Measurements from ENCODE around the gene MRPL44. TPM values are rescaled to one million over a fixed set of nuclear protein-coding genes. Genes with fewer than 3 reads are reported as not detected.

Gene MRPL44
- total and polyA plus RNA-seq, 2 of the 13 experiments (the other 11 are each of a cell fraction or from before 2014, with no cell fraction given): 38.4 to 78.0 TPM

DNA sequence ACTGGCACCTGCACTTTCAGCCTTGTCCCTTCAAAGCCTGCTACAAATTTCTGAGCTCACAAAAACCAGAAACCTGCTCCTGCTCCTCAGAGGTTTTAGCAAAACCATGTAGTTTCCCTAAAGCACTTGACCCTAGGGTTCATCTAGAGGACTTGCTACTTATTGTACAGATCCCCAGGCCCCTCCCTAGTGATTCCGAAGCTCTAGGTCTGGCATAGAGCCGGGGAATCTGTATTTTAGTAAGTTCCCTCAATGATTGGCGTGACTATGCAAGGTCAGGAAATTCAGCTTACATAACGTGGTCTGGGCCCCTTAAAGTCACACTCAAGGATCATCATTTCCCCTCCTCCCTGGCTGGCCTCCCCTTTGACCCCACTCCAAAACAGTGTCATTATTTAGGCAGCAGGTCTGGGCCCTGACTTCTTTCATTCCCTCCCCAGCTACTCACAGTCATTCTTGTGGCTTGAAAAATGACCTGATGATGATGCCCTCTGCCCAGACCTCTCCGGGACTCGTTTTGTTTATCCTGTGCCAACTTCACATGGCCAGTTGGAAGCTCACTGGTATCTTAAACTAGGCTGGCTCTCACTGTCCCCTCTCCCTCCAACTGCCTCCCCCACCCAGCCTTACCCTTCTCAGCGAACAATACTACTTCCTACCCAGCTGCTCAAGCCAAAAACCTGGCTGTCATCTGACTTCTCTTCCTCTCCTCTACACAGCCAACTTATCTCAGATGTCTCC is 48.1 kb upstream of the MRPL44 start:
- no peak overlapping the region for H2AFZ ChIP-seq (ENCODE audit: low read length)
- H3K4me1 ChIP-seq (ENCODE audit: insufficient read depth, low read length): peaks cover 40% of the 10 kb centered on the region
- no peaks in the 10 kb centered on the region for H3K27me3 ChIP-seq (ENCODE audit: control insufficient read depth in 1 of 2, insufficient read depth in 2 of 2, low read length in 2 of 2)
- in situ Hi-C loops (cut with HindIII; ENCODE audit: extremely low pct_ligation_motif_present, low pct_unique_long_range_greater_than_20kb) (loop anchor here (5.0 kb wide), 1 partner anchor 48 kb away; the partner anchor contains the start of gene MRPL44), intact Hi-C loops (cut with micrococcal nuclease; ENCODE audit: unreplicated experiment) (loop anchor here (2.0 kb wide), 2 partner anchors 36 to 48 kb away; partner anchors contain the start of genes MRPL44 and WDFY1)
- H3K9ac ChIP-seq (ENCODE audit: insufficient read depth, low read depth, low read length): peak overlapping the region; percentile 31
- POLR2A ChIA-PET: interaction anchor here (1.0 to 3.6 kb wide), 9 partner anchors 10 to 184 kb away, joined by 3 to 82 read pairs (median 5); no protein-coding TSS in a partner anchor
- CTCF ChIA-PET (ENCODE audit: low intra/inter-chr PET ratio, low total read pairs): no interaction called here
- peak; percentile 50 for DNase-seq (ENCODE audit: low spot score)
- peak overlapping the region in 2 of 3 experiments; percentile 10 to 32; a peak in 3 of 6 replicates for H3K4me3 ChIP-seq (replicated peaks in 1 of 3; ENCODE audit: insufficient read depth in 1 of 3, low read depth in 2 of 3, low read length in 3 of 3)
- WGBS (ENCODE audit: low lambda C conversion rate): 40% methylated on average over 7 of the region's 7 CpGs
- H3K27ac ChIP-seq (ENCODE audit: extremely low read length, insufficient read depth, low read length): peak overlapping the region; percentile 66
- no TSS peak for BruUV-seq (replicated peaks)
- H3K9me3 ChIP-seq (ENCODE audit: low read length): no peaks in the 10 kb centered on the region
- peak; percentile 4 for ATAC-seq
- peak overlapping the region; percentile 75 for H3K4me2 ChIP-seq (ENCODE audit: low read depth, low read length)
- FAIRE-seq: peak; percentile 32
- peaks cover 18% of the 10 kb centered on the region for H3K79me2 ChIP-seq (ENCODE audit: insufficient read depth, low read length)
- peaks cover 2 to 14% of the 10 kb centered on the region in 2 experiments; a peak in 3 of 5 replicates for H3K36me3 ChIP-seq (replicated peaks in 1 of 2; ENCODE audit: control insufficient read depth in 1 of 2, insufficient read depth in 2 of 2, low read length in 2 of 2)
- peaks cover 18% of the 10 kb centered on the region for H4K20me1 ChIP-seq (ENCODE audit: insufficient read depth, low read length)
- TF ChIP-seq ZNF292 (CRISPR knock-in tag; IDR thresholded peaks at IDR 0.05; ENCODE audit: borderline replicate concordance, low read depth) (no peak), ZSCAN20 (CRISPR knock-in tag; IDR thresholded peaks at IDR 0.05; ENCODE audit: borderline replicate concordance) (no peak), CHD4 (IDR thresholded peaks at IDR 0.05; ENCODE audit: borderline replicate concordance, low read length) (peak; percentile 76; the same call in 1 of the 2 replicates), ZNF18 (CRISPR knock-in tag; IDR thresholded peaks at IDR 0.05; ENCODE audit: insufficient replicate concordance) (no peak), ZBTB49 (CRISPR knock-in tag; IDR thresholded peaks at IDR 0.05; ENCODE audit: borderline replicate concordance) (no peak), ZSCAN22 (CRISPR knock-in tag; IDR thresholded peaks at IDR 0.05) (no peak), SOX6 (IDR thresholded peaks at IDR 0.05) (no peak), SOX6 (CRISPR knock-in tag; IDR thresholded peaks at IDR 0.05) (no peak), MED8 (CRISPR knock-in tag; IDR thresholded peaks at IDR 0.05; ENCODE audit: insufficient replicate concordance) (no peak), LBX2 (CRISPR knock-in tag; IDR thresholded peaks at IDR 0.05; ENCODE audit: borderline replicate concordance) (no peak), NFIB (CRISPR knock-in tag; IDR thresholded peaks at IDR 0.05; ENCODE audit: borderline replicate concordance) (0 out of 2 replicates have a peak, but pooled peaks have one; percentile 65), PAX8 (CRISPR knock-in tag; IDR thresholded peaks at IDR 0.05; ENCODE audit: borderline replicate concordance) (no peak)
- TF ChIP-seq, protein P1, sequence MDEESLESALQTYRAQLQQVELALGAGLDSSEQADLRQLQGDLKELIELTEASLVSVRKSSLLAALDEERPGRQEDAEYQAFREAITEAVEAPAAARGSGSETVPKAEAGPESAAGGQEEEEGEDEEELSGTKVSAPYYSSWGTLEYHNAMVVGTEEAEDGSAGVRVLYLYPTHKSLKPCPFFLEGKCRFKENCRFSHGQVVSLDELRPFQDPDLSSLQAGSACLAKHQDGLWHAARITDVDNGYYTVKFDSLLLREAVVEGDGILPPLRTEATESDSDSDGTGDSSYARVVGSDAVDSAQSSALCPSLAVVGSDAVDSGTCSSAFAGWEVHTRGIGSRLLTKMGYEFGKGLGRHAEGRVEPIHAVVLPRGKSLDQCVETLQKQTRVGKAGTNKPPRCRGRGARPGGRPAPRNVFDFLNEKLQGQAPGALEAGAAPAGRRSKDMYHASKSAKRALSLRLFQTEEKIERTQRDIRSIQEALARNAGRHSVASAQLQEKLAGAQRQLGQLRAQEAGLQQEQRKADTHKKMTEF (CRISPR knock-in tag; IDR thresholded peaks at IDR 0.05): no peak
- TF ChIP-seq, protein P2, sequence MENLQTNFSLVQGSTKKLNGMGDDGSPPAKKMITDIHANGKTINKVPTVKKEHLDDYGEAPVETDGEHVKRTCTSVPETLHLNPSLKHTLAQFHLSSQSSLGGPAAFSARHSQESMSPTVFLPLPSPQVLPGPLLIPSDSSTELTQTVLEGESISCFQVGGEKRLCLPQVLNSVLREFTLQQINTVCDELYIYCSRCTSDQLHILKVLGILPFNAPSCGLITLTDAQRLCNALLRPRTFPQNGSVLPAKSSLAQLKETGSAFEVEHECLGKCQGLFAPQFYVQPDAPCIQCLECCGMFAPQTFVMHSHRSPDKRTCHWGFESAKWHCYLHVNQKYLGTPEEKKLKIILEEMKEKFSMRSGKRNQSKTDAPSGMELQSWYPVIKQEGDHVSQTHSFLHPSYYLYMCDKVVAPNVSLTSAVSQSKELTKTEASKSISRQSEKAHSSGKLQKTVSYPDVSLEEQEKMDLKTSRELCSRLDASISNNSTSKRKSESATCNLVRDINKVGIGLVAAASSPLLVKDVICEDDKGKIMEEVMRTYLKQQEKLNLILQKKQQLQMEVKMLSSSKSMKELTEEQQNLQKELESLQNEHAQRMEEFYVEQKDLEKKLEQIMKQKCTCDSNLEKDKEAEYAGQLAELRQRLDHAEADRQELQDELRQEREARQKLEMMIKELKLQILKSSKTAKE (CRISPR knock-in tag; IDR thresholded peaks at IDR 0.05; ENCODE audit: borderline replicate concordance): no peak

Data from HepG2 (cell line).